Head of caudate nucleus (tissue), 42 donors: ENCODE data around the gene CRNKL1.

ENCODE experiments used
- DNase-seq, 42 donors: peaks; one replicate each; pipeline versions ENCODE4 v3.0.0 to v3.0.0-alpha.2; 2020 to 2021; ENCODE audit warnings: mixed read lengths in 7 of 42
- intact Hi-C: fragments of 100-400 bp; cut with DNase I; formaldehyde crosslinking; loops from one replicate; pipeline ENCODE4 v1.15.0; 2022

Gene CRNKL1

GRCh38 chr20:20052074-20052970 lies at the start of gene CRNKL1, which contains the start of gene CFAP61:
Gene CRNKL1 (minus strand): TSS chr20:20052466. CDS start chr20:20052342, 124 bp downstream.
Gene CFAP61 (plus strand): TSS chr20:20052532. CDS start chr20:20056654, 4,122 bp downstream.
- peak; percentile 95 to 99 (median 98) for DNase-seq
- intact Hi-C loops = no loop called here

DNA sequence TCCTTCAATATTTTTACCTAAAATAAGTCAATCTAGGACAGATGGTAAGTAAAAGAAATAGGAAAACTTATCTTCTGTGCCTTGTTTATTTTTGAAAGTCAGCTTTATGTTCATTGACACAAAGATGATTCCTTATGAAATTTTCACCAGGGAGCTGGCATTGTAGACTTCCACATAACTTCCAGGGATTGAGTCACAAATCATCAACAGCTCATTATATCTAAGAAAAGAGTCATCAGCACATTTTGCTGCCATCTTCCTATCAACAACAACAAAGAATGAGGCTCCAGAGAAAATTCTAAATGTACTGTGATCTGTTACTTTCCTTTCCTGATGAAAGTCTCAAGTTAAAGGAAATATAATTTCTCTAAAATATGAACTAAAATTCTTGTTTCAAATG lies 48.6 kb upstream of the CRNKL1 start:
- DNase-seq = no peak
- intact Hi-C loops = no loop called here

DNA sequence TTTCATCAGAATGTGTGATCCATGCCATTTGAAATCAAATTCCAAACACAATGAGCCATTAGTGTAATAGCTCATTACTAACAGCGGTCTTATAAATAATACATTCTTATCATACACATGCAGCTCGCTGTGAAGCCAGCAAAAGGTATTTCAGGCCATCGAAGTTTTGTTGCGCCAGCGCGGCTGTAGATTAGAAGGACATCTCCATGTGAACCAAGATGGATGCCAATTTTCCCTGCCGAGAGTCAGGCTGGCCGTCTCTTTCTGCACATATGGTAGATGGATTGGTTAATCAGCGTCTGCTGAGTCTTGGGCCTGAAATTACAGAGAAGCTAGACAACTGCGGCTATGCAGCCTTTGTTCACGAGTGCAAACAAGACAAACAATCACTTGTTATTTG lies 44.2 kb upstream of the CRNKL1 start:
- peak in 18 of 42 donors; percentile 4 to 55 (median 21) for DNase-seq
- intact Hi-C loops = no loop called here

DNA sequence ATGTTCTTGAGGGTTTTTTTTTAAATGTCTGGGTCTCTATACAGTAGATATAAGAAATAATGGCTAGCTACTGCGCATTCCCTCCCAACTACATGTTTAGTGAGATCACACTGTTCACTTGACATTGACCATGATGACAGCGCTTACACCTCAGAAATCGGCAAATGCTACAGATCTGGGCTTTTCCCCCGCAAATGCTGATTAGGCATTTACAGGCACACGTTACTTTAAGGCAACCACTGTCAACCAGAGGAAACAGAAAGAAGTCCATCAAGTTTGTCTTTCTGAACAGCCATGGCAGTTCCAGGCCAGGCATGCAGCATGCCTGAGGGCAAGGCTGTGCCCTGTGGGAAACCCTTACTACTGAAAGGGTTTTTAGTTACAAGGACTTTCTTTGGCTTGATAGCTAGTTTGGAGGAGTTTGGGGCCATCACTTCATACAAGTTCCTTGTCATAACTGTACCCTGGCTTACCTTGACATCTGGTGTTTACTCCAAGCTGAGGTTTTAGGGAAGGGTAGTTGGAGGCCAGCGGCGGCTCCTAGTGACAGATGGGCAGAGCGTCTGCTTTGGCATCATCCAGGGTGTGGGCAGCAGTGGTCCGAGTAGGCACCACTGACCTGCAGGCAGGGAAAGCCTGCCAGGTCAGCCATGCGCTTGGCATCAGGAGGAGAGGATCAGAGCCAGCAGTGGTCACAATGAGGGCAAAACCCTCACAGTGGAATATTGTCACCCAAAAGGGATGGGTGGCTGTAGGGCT lies 43.0 kb upstream of the CRNKL1 start:
- intact Hi-C loops = no loop called here
- DNase-seq = no peak

- intact Hi-C loops = no loop called here
These were observed 42.1 kb upstream of the CRNKL1 start for GRCh38 chr20:20094410-20094809.

GRCh38 chr20:20092827-20093226 lies 40.6 kb upstream of the CRNKL1 start:
- intact Hi-C loops = no loop called here
- DNase-seq = no peak

More at GRCh38 chr20:20094410-20094809, 42.1 kb upstream of the CRNKL1 start:
- DNase-seq = no peak

DNA sequence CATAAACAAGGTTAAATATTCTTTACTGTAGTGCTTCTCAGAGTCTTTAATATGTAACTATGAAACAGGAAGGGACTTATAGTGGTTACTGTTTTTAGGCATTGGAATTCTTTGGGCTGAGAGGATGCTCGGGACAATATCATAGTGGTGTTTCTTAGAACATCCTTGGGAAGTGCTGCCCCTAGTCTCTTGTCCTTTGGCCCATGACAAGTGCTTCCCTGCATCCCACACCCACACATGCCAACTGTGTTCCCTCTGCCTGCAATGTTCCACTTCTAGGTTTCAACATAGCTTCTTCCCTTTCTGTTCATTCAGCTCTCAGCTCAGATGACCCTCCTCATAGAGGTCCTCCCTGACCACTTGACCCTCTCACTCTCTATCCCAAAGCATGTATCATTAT lies 37.7 kb upstream of the CRNKL1 start:
- intact Hi-C loops = loop anchor here (10.0 kb wide), 3 partner anchors 145 to 505 kb away; no protein-coding TSS in a partner anchor

DNA sequence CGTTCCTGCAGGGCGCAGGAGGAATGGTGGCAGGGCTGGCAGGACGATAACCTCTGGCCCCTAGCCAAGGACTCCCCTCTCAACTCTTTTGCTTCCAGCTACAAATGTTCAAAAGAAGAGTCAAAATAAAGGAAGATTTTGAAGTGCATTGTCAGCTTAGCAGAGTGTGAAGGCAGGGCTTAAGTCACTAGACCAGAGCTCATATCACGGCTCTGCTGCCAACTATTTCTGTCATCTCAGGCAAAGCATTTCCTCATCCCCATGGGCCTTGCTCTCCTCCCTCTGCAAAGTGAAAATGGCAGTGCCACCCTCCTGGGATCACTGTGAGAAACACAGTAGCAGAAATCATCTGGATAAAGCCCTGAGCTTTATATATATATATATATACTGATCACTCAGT lies 36.8 kb upstream of the CRNKL1 start:
- intact Hi-C loops = loop anchor here (10.0 kb wide), 3 partner anchors 146 to 506 kb away; no protein-coding TSS in a partner anchor
- DNase-seq = peak in 1 of 42 donors; percentile 13

More for the DNA sequence above, 37.7 kb upstream of the CRNKL1 start:
- peak in 1 of 42 donors; percentile 8 for DNase-seq

GRCh38 chr20:20085812-20086211 lies 33.5 kb upstream of the CRNKL1 start:
- intact Hi-C loops = loop anchor here (10.0 kb wide), 3 partner anchors 149 to 509 kb away; no protein-coding TSS in a partner anchor

DNA sequence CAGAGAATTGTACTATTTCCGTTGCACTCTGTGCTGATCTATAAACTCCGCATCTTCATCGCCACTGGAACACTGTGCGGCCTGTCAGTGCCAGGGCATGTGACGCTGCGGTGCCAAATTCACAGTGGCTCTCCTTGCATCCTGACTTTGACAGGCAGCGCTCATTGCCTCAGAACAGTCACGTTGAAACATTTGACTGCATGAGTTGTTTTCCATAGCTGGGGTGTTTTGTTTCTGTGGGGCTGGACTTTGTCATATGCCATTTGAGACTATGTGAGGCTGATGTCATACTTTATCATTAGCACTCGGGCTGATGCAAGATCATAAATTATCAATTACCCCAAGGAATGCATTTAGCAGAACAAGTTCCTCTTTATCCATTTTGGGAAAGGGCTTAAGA lies 32.8 kb upstream of the CRNKL1 start:
- intact Hi-C loops = loop anchor here (10.0 kb wide), 3 partner anchors 150 to 510 kb away; no protein-coding TSS in a partner anchor
- DNase-seq = peak in 11 of 42 donors; percentile 3 to 37 (median 14)

More at GRCh38 chr20:20085812-20086211, 33.5 kb upstream of the CRNKL1 start:
- peak in 1 of 42 donors; percentile 31 for DNase-seq

DNA sequence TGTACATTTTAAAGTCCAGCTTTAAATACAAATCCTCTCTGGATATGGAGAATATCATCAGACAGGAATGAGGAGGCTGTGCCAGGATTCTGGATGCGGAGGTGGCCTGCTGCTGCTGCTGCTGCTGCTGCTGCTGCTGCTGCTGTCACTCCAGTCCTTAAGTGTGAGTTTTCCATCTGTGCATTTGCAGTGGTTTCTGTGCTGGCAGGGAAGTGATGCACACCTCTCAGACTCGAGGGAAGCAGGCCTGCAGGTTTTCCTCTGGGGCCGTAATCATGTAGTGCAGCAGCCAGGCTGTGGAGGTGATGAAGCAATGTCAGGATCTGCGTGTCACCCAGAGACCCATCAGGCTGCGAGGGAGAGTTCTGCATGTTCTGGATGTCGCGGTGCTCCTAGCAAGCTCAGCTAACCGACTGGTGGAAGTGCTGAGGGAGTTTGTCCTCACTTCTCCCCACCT lies 32.1 kb upstream of the CRNKL1 start:
- DNase-seq = peak; percentile 4 to 77 (median 40)
- intact Hi-C loops = loop anchor here (10.0 kb wide), 3 partner anchors 150 to 510 kb away; no protein-coding TSS in a partner anchor

- peak in 1 of 42 donors; percentile 6 for DNase-seq
- intact Hi-C loops = loop anchor here (10.0 kb wide), 3 partner anchors 151 to 511 kb away; no protein-coding TSS in a partner anchor
These were observed 31.5 kb upstream of the CRNKL1 start for GRCh38 chr20:20083807-20084206.

- DNase-seq = no peak
- intact Hi-C loops = no loop called here
These were observed 27.0 kb upstream of the CRNKL1 start for GRCh38 chr20:20079102-20079784.

DNA sequence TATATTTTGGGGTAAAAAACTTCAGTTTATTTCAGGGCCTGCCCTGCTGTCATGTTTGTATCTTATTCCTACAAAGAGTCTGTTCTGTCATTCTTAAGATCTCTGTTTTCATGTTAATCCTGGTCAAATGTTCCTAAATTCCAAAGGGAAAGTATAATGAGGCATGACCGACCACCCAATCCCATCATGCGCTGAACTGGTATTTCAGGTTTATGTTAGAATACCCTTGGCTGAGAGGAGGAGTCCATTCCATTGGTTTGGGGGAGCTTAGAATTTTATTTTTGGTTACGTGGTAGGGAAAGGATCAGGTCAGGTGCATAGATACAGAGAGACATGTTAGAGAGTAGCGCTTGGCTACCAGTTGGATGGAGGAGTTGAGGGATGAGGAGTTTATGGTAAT lies 25.8 kb upstream of the CRNKL1 start:
- intact Hi-C loops = no loop called here
- DNase-seq = no peak

DNA sequence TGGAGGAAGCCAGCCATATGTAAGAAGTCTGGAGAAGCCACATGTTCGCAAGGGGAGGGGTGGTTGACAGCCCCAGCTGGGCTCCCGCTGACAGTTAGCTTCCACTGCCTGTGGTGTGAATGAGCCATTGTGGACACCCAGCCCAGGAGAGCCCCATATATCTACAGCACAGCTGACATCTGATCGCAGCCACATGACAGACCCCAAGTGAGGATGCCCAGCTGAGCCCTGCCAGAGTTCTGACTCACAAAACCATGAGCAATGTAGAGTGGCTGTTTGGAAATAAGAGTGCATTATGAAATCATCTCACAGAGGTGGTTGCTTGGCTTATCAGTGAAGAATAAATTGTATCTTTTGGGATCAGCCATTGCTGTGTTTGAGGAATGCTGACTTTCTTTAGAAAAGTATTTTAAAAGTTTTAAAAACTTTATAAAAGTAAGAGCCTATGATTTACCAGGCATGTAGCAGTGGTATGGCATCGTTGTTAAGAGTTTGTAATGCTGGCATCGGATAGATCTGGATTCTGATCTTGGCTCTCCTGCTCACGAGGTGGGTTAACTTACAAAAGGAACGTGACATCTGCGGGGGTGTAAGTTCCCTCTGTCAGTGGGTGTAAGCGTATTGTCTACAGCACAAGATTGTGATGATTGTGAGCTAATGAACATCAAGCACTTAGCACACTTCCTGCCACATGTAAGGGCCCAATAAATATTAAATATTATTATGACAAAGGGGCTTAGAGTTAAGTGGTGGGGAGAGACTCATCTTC lies 24.2 kb upstream of the CRNKL1 start:
- intact Hi-C loops = no loop called here

GRCh38 chr20:20075032-20075431 lies 22.8 kb upstream of the CRNKL1 start:
- DNase-seq = no peak
- intact Hi-C loops = no loop called here

More for the DNA sequence above, 24.2 kb upstream of the CRNKL1 start:
- peak; percentile 59 to 95 (median 86) for DNase-seq

- intact Hi-C loops = no loop called here
- DNase-seq = peak in 12 of 42 donors; percentile 4 to 63 (median 17)
These were observed 21.6 kb upstream of the CRNKL1 start for GRCh38 chr20:20073801-20074371.
